HEK293 (cell line): ENCODE results near the gene EXO5.
A peak's percentile ranks its signal among the peaks of the same experiment; 100 is the strongest.

Source experiments
- BCL11A ChIP-seq: fragments of 450-650 bp; formaldehyde crosslinking; IDR thresholded peaks from 2 replicates; pipeline ENCODE4 v1.5.1; 2016; ENCODE audit warnings: low read depth, missing biosample characterization, missing genetic modification characterization
- KLF17 ChIP-seq: fragments of 450-650 bp; formaldehyde crosslinking; IDR thresholded peaks from 2 replicates; pipeline ENCODE4 v1.5.1; 2016; ENCODE audit warnings: missing biosample characterization, missing genetic modification characterization
- MYNN ChIP-seq: fragments of 450-650 bp; formaldehyde crosslinking; IDR thresholded peaks from 2 replicates; pipeline ENCODE4 v1.5.1; 2016; ENCODE audit warnings: missing biosample characterization, missing genetic modification characterization, borderline replicate concordance
- PATZ1 ChIP-seq: fragments of 450-650 bp; formaldehyde crosslinking; IDR thresholded peaks from 2 replicates; pipeline ENCODE4 v1.5.1; 2016; ENCODE audit warnings: missing biosample characterization, missing genetic modification characterization
- PRDM10 ChIP-seq: fragments of 450-650 bp; formaldehyde crosslinking; IDR thresholded peaks from 2 replicates; pipeline ENCODE4 v1.5.1; 2016; ENCODE audit warnings: missing biosample characterization, missing genetic modification characterization
- TSHZ1 ChIP-seq: fragments of 450-650 bp; formaldehyde crosslinking; IDR thresholded peaks from 2 replicates; pipeline ENCODE4 v1.5.1; 2016; ENCODE audit warnings: missing biosample characterization, missing genetic modification characterization, borderline replicate concordance
- ZBTB8A ChIP-seq: fragments of 450-650 bp; formaldehyde crosslinking; IDR thresholded peaks from 2 replicates; pipeline ENCODE4 v1.5.1; 2016; ENCODE audit warnings: missing biosample characterization, missing genetic modification characterization
- ZFP69B ChIP-seq: fragments of 450-650 bp; formaldehyde crosslinking; IDR thresholded peaks from 2 replicates; pipeline ENCODE4 v1.5.1; 2016; ENCODE audit warnings: missing biosample characterization, missing genetic modification characterization
- ZNF155 ChIP-seq: fragments of 450-650 bp; formaldehyde crosslinking; IDR thresholded peaks from 2 replicates; pipeline ENCODE4 v1.5.1; 2016; ENCODE audit warnings: missing biosample characterization, missing genetic modification characterization
- ZNF23 ChIP-seq: fragments of 450-650 bp; formaldehyde crosslinking; IDR thresholded peaks from 2 replicates; pipeline ENCODE4 v1.5.1; 2016; ENCODE audit warnings: missing biosample characterization, missing genetic modification characterization, borderline replicate concordance
- ZNF248 ChIP-seq: fragments of 450-650 bp; formaldehyde crosslinking; IDR thresholded peaks from 2 replicates; pipeline ENCODE4 v1.5.1; 2017; ENCODE audit warnings: missing biosample characterization, missing genetic modification characterization
- ZNF391 ChIP-seq: fragments of 450-650 bp; formaldehyde crosslinking; IDR thresholded peaks from 2 replicates; pipeline ENCODE4 v1.5.1; 2016; ENCODE audit warnings: low read depth, missing biosample characterization, missing genetic modification characterization, borderline replicate concordance
- ZNF404 ChIP-seq: fragments of 450-650 bp; formaldehyde crosslinking; IDR thresholded peaks from 2 replicates; pipeline ENCODE4 v1.5.1; 2017; ENCODE audit warnings: missing biosample characterization, missing genetic modification characterization
- ZNF501 ChIP-seq: fragments of 450-650 bp; formaldehyde crosslinking; IDR thresholded peaks from 2 replicates; pipeline ENCODE4 v1.5.1; 2016; ENCODE audit warnings: missing biosample characterization, missing genetic modification characterization
- ZNF513 ChIP-seq: fragments of 450-650 bp; IDR thresholded peaks from 2 replicates; pipeline ENCODE4 v1.5.1; 2018; ENCODE audit warnings: missing biosample characterization, missing genetic modification characterization
- ZNF530 ChIP-seq: fragments of 450-650 bp; formaldehyde crosslinking; IDR thresholded peaks from 2 replicates; pipeline ENCODE4 v1.5.1; 2016; ENCODE audit warnings: low read depth, missing biosample characterization, missing genetic modification characterization
- ZNF585B ChIP-seq: fragments of 450-650 bp; formaldehyde crosslinking; IDR thresholded peaks from 2 replicates; pipeline ENCODE4 v1.5.1; 2016; ENCODE audit warnings: missing biosample characterization, missing genetic modification characterization
- ZNF645 ChIP-seq: fragments of 450-650 bp; formaldehyde crosslinking; IDR thresholded peaks from 2 replicates; pipeline ENCODE4; 2016; ENCODE audit warnings: missing biosample characterization, missing genetic modification characterization
- ZNF747 ChIP-seq: fragments of 450-650 bp; formaldehyde crosslinking; IDR thresholded peaks from 2 replicates; pipeline ENCODE4 v1.5.1; 2016; ENCODE audit warnings: missing biosample characterization, missing genetic modification characterization
- ZNF792 ChIP-seq: fragments of 450-650 bp; formaldehyde crosslinking; IDR thresholded peaks from 2 replicates; pipeline ENCODE4 v1.5.1; 2016; ENCODE audit warnings: missing biosample characterization, missing genetic modification characterization
- ZNF830 ChIP-seq: fragments of 450-650 bp; IDR thresholded peaks from 2 replicates; pipeline ENCODE4 v1.5.0; 2018; ENCODE audit warnings: missing biosample characterization, missing genetic modification characterization, low read depth, mild to moderate bottlenecking, moderate library complexity
- ZSCAN23 ChIP-seq: fragments of 450-650 bp; formaldehyde crosslinking; IDR thresholded peaks from 2 replicates; pipeline ENCODE4 v1.5.1; 2016; ENCODE audit warnings: missing biosample characterization, missing genetic modification characterization
- ZSCAN30 ChIP-seq: fragments of 450-650 bp; IDR thresholded peaks from 2 replicates; pipeline ENCODE4 v1.5.1; 2018; ENCODE audit warnings: missing biosample characterization, mild to moderate bottlenecking, missing genetic modification characterization, moderate library complexity

The EXO5 gene

GRCh38 chr1:40508375-40509341, at the start of gene EXO5 (continued):
- TF ChIP-seq TSHZ1 (0 out of 2 replicates have a peak, but pooled peaks have one; percentile 13), ZNF404 (tag by site-specific recombination) (no peak; the same call in 1 of the 2 replicates), ZNF585B (tag by site-specific recombination) (0 out of 2 replicates have a peak, but pooled peaks have one; percentile 3), ZBTB8A (tag by site-specific recombination) (peak; percentile 84), ZNF23 (tag by site-specific recombination) (no peak), ZNF792 (tag by site-specific recombination) (no peak), PRDM10 (tag by site-specific recombination) (peak; percentile 84), ZNF513 (tag by site-specific recombination) (no peak), BCL11A (tag by site-specific recombination) (no peak), ZNF830 (tag by site-specific recombination) (no peak), ZFP69B (tag by site-specific recombination) (peak; percentile 59), ZNF248 (tag by site-specific recombination) (no peak), ZSCAN30 (peak; percentile 79), PATZ1 (peak; percentile 72), ZNF155 (tag by site-specific recombination) (no peak), ZNF530 (tag by site-specific recombination) (no peak), ZNF747 (tag by site-specific recombination) (no peak), ZSCAN23 (tag by site-specific recombination) (no peak), ZNF645 (tag by site-specific recombination) (no peak), KLF17 (tag by site-specific recombination) (peak; percentile 75), MYNN (no peak), ZNF501 (tag by site-specific recombination) (peak; percentile 94), ZNF391 (peak; percentile 12; the same call in 1 of the 2 replicates)
